OCI-LY1 (cell line): Measurements from ENCODE around the gene GUF1.

ENCODE experiments used
- H2AFZ ChIP-seq: fragments of 200-600 bp; sonication (generic), shearing (Covaris generic); 2 replicates; pipeline ENCODE4 v1.6.0; 2014; ENCODE audit warnings: antibody characterized with exemption, mild to moderate bottlenecking, low read length
- H3F3A ChIP-seq: fragments of 200-600 bp; sonication (generic), shearing (Covaris generic); 2 replicates; pipeline ENCODE4 v1.6.0; 2014; ENCODE audit warnings: mild to moderate bottlenecking, antibody characterized with exemption, low read length, moderate library complexity; ENCODE audit not compliant: insufficient read depth
- H3K27ac ChIP-seq: fragments of 200-600 bp; sonication (generic); 2 replicates; pipeline ENCODE4 v1.5.1; 2014; ENCODE audit warnings: low read length, mixed run types, mild to moderate bottlenecking, low read depth; ENCODE audit not compliant: poor library complexity, severe bottlenecking
- H3K27me3 ChIP-seq: fragments of 200-600 bp; sonication (generic); 2 replicates; pipeline ENCODE4 v1.6.0; 2014; ENCODE audit warnings: antibody characterized with exemption, mild to moderate bottlenecking, low read length, moderate library complexity; ENCODE audit not compliant: insufficient read depth
- H3K36me3 ChIP-seq: fragments of 200-600 bp; sonication (generic); 2 replicates; pipeline ENCODE4 v1.6.1; 2014; ENCODE audit warnings: mild to moderate bottlenecking, antibody characterized with exemption, low read length, moderate library complexity, mixed read lengths; ENCODE audit not compliant: insufficient read depth
- H3K4me1 ChIP-seq: fragments of 200-600 bp; sonication (generic); 2 replicates; pipeline ENCODE4 v1.5.1; 2014; ENCODE audit warnings: mild to moderate bottlenecking, low read length, moderate library complexity; ENCODE audit not compliant: insufficient read depth, severe bottlenecking
- H3K4me2 ChIP-seq: fragments of 200-600 bp; sonication (generic), shearing (Covaris generic); 2 replicates; pipeline ENCODE4 v1.6.1; 2014; ENCODE audit warnings: low read length
- H3K4me3 ChIP-seq: fragments of 200-600 bp; sonication (generic); 2 replicates; pipeline ENCODE4 v1.5.1; 2014; ENCODE audit warnings: low read length, low read depth, mild to moderate bottlenecking, mixed read lengths; ENCODE audit not compliant: poor library complexity, severe bottlenecking
- H3K79me2 ChIP-seq: fragments of 200-600 bp; shearing (Covaris generic); 2 replicates; pipeline ENCODE4 v1.6.1; 2016; ENCODE audit warnings: mixed run types, low read length, mixed read lengths; ENCODE audit not compliant: insufficient read depth
- H3K9ac ChIP-seq: fragments of 200-600 bp; sonication (generic), shearing (Covaris generic); 2 replicates; pipeline ENCODE4 v1.6.1; 2014; ENCODE audit warnings: mild to moderate bottlenecking, low read length, mixed read lengths
- H3K9me2 ChIP-seq: fragments of 200-600 bp; sonication (generic), shearing (Covaris generic); 2 replicates; pipeline ENCODE4 v1.6.1; 2014; ENCODE audit warnings: low read depth, mild to moderate bottlenecking, low read length, mixed read lengths
- H3K9me3 ChIP-seq: fragments of 200-600 bp; shearing (Covaris generic); 2 replicates; pipeline ENCODE4 v1.6.1; 2014; ENCODE audit warnings: low read length, mixed read lengths
- H4K20me1 ChIP-seq: fragments of 200-600 bp; sonication (generic), shearing (Covaris generic); 2 replicates; pipeline ENCODE4 v1.6.0; 2016; ENCODE audit warnings: mild to moderate bottlenecking, low read length; ENCODE audit not compliant: insufficient read depth
- EZH2 ChIP-seq: fragments of 200-600 bp; sonication (generic), shearing (Covaris generic); IDR thresholded peaks from 2 replicates; pipeline ENCODE4 v1.8.0; 2017; ENCODE audit warnings: borderline replicate concordance, mixed run types, mild to moderate bottlenecking, antibody characterized with exemption, low read length, moderate library complexity, mixed read lengths
- TF ChIP-seq, protein P1 (sequence below): fragments of 200-600 bp; sonication (generic), shearing (Covaris generic); IDR thresholded peaks from 2 replicates; pipeline ENCODE4 v1.5.1; 2017; ENCODE audit warnings: mild to moderate bottlenecking, antibody characterized with exemption, low read length, moderate library complexity, mixed read lengths

Gene GUF1, protein sequence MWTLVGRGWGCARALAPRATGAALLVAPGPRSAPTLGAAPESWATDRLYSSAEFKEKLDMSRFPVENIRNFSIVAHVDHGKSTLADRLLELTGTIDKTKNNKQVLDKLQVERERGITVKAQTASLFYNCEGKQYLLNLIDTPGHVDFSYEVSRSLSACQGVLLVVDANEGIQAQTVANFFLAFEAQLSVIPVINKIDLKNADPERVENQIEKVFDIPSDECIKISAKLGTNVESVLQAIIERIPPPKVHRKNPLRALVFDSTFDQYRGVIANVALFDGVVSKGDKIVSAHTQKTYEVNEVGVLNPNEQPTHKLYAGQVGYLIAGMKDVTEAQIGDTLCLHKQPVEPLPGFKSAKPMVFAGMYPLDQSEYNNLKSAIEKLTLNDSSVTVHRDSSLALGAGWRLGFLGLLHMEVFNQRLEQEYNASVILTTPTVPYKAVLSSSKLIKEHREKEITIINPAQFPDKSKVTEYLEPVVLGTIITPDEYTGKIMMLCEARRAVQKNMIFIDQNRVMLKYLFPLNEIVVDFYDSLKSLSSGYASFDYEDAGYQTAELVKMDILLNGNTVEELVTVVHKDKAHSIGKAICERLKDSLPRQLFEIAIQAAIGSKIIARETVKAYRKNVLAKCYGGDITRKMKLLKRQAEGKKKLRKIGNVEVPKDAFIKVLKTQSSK

DNA sequence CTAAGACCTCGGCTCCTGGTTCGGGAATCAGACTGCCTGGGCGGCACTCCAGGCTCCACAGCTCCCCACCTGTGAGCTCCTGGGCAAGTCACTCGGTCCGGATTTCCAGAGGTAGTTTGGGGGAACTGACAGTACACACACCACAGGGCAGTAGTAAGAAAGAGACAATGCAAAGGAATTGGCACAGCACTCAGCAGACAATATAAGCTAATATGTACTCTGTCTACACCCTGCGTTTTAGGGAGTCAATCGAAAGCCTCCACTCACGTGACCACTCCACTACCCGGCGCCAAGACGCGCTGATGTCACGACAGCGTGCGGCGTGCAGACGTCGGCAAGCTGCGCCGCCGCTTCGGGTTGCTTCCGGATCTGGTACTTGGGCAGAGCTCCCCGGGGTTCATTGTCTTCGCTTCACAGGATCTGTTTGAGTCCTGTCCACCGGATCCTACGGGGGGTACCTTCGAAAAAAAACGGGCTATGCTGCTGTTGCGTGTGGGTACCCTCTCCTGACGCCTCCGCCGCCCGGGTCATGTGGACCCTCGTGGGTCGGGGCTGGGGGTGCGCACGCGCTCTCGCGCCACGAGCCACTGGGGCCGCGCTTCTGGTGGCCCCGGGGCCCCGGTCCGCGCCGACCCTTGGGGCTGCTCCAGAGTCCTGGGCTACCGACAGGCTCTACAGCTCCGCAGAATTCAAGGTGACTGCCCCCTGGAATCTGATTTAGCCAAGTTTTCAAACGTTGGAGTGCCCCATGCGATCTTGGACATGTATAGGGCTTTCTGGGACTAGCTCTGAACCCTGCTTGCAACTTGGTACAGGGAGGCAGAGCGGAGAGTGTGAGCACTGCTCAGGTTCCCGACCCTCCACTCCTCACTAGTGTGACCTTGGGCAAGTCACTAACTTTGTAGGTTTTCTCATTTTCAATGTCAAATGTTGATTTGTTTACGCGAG, at the start of gene GUF1:
TSS of gene GUF1 (plus strand) at position 327 of the 948 bp plus-strand sequence. CDS start at position 530, 203 bp downstream.
- Histone ChIP-seq H3K79me2 (peaks cover 28% of the 10 kb centered on the region), H3K4me3 (peak within 1 kb of the TSS; percentile 71), H3K9me3 (no peaks in the 10 kb centered on the region), H3K9me2 (no peaks in the 10 kb centered on the region), H3K4me2 (peak within 1 kb of the TSS; percentile 98), H3K36me3 (peaks cover 17% of the 10 kb centered on the region; the same call in 1 of the 2 replicates), H3K4me1 (peaks cover 27% of the 10 kb centered on the region), H4K20me1 (no peaks in the 10 kb centered on the region), H3F3A (no peaks in the 10 kb centered on the region; the same call in 1 of the 2 replicates), H2AFZ (peak within 1 kb of the TSS; percentile 99), H3K27ac (peak within 1 kb of the TSS; percentile 1), H3K9ac (peak within 1 kb of the TSS; percentile 96), H3K27me3 (no peaks in the 10 kb centered on the region)
- TF ChIP-seq, protein P1, sequence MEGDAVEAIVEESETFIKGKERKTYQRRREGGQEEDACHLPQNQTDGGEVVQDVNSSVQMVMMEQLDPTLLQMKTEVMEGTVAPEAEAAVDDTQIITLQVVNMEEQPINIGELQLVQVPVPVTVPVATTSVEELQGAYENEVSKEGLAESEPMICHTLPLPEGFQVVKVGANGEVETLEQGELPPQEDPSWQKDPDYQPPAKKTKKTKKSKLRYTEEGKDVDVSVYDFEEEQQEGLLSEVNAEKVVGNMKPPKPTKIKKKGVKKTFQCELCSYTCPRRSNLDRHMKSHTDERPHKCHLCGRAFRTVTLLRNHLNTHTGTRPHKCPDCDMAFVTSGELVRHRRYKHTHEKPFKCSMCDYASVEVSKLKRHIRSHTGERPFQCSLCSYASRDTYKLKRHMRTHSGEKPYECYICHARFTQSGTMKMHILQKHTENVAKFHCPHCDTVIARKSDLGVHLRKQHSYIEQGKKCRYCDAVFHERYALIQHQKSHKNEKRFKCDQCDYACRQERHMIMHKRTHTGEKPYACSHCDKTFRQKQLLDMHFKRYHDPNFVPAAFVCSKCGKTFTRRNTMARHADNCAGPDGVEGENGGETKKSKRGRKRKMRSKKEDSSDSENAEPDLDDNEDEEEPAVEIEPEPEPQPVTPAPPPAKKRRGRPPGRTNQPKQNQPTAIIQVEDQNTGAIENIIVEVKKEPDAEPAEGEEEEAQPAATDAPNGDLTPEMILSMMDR = no peak
- no peak for TF ChIP-seq EZH2

DNA sequence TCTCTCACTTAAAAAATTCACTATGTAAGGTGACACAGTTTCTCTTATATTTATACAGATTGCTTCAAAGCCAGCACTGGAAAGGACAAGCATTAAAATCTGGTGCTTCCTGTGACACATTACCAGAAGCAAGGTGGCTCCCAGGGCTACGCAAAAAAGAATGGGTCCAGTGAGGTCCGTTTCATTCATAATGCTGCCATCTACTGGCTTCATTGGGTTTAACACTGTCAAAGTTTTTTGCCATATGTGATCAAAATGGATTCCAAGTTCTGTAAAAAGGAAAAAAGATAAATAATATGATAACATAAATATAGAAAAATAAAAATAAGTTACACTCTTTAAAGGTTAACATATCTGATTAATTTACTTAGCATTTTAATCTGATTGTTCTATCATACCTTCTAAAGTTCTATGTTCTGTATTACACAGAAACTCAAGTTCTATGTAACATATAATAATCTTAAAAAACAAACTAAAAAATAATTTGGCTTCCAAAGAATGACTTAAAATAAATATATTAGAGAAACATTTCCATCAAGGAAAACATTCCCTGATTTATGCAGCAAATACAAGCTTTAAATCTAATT, 48.8 kb upstream of the GUF1 start:
- no peaks in the 10 kb centered on the region for H3K36me3 ChIP-seq
- H3K4me3 ChIP-seq = no peak overlapping the region
- TF ChIP-seq, protein P1 = peak; percentile 55
- no peak for TF ChIP-seq EZH2
- H4K20me1 ChIP-seq = no peaks in the 10 kb centered on the region
- no peak overlapping the region for H3K9ac ChIP-seq
- H3K4me2 ChIP-seq = no peak overlapping the region
- no peaks in the 10 kb centered on the region for H3K27me3 ChIP-seq
- no peaks in the 10 kb centered on the region for H3F3A ChIP-seq
- H3K9me2 ChIP-seq = no peaks in the 10 kb centered on the region
- no peak overlapping the region for H2AFZ ChIP-seq
- no peaks in the 10 kb centered on the region for H3K9me3 ChIP-seq
- H3K4me1 ChIP-seq = no peaks in the 10 kb centered on the region
- H3K79me2 ChIP-seq = no peaks in the 10 kb centered on the region
- no peak overlapping the region for H3K27ac ChIP-seq

DNA sequence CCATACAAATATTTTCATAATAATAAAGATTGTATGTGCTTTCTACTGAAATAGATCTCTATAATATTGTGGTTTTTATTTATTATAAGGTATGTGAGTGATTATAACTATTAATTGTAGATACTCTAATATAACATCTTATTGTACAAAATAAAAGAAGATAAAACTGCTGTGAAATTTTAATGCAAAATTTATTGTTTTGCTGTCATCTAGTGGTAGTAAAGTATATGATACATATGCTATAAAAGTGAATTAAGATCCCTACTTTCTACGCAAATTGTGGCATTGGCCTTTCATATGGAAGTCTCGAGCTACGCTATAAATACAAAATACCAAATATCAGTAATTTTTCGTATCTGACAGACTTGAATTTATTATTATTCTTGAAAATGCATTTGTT, 46.1 kb upstream of the GUF1 start:
- H3K79me2 ChIP-seq = no peaks in the 10 kb centered on the region
- H3K4me1 ChIP-seq = no peaks in the 10 kb centered on the region
- H3K27ac ChIP-seq = no peak overlapping the region
- no peaks in the 10 kb centered on the region for H3K27me3 ChIP-seq
- H3K9me3 ChIP-seq = no peaks in the 10 kb centered on the region
- no peaks in the 10 kb centered on the region for H3K36me3 ChIP-seq
- no peaks in the 10 kb centered on the region for H4K20me1 ChIP-seq
- H3K9ac ChIP-seq = no peak overlapping the region
- H3F3A ChIP-seq = no peaks in the 10 kb centered on the region
- H2AFZ ChIP-seq = no peak overlapping the region
- no peaks in the 10 kb centered on the region for H3K9me2 ChIP-seq
- no peak overlapping the region for H3K4me3 ChIP-seq
- H3K4me2 ChIP-seq = no peak overlapping the region
- TF ChIP-seq EZH2 = no peak
- TF ChIP-seq, protein P1 = no peak
